HepG2 (cell line): ENCODE measurements around the gene TNFSF12. TPM values are rescaled to one million over a fixed set of nuclear protein-coding genes. Genes with fewer than 3 reads are reported as not detected.

Source experiments
- ATAC-seq: fragments of 200-7000 bp; cut with Tn5 transposase; 3 replicates; pipeline ENCODE4 v1.9.1; 2020; ENCODE audit warnings: mild to moderate bottlenecking, moderate library complexity
- BruUV-seq: library from RNA; stranded (reverse); fragments of 400-500 nt; replicated peaks from 2 replicates; lab custom pipeline; 2021; lab: Mats Ljungman, UMichigan
- CTCF ChIA-PET: fragments of 300-600 bp; formaldehyde crosslinking; extraction: SDS; loops from one replicate; lab custom pipeline; 2021; ENCODE audit warnings: low total read pairs, inconsistent platforms, low intra/inter-chr PET ratio; lab: Yijun Ruan, JAX
- POLR2A ChIA-PET: fragments of 350-600 bp; sonication (Branson Sonifier 250); formaldehyde crosslinking; loops from one replicate; lab custom pipeline; 2020; ENCODE audit warnings: antibody characterized with exemption, inconsistent platforms; lab: Yijun Ruan, JAX
- DNase-seq: peaks from one replicate; pipeline ENCODE4 v3.0.0-alpha.2; 2015; ENCODE audit warnings: low spot score
- FAIRE-seq: peaks from 3 replicates; lab custom pipeline; 2011; peaks lifted over from hg19 to GRCh38; lab: Jason Lieb, UNC
- H2AFZ ChIP-seq: one replicate; pipeline ENCODE4 v1.6.1; 2011; ENCODE audit warnings: low read length, inconsistent platforms
- H3K27ac ChIP-seq: fragments of 300-600 bp; 3 replicates; pipeline ENCODE4 v1.8.0; 2011; ENCODE audit warnings: mixed run types, mild to moderate bottlenecking, mixed read lengths, low read length, inconsistent platforms; ENCODE audit not compliant: insufficient read depth; ENCODE audit errors: extremely low read length
- H3K27me3 ChIP-seq, 2 experiments: fragments of 200-600 bp in 1 of 2; 2 replicates in 1 of 2; 3 replicates in 1 of 2; pipeline versions ENCODE4 v1.6.0 to v1.8.0; 2011; ENCODE audit warnings: low read length in 2 of 2, mild to moderate bottlenecking in 2 of 2, moderate library complexity in 2 of 2, inconsistent platforms in 1 of 2; ENCODE audit not compliant: insufficient read depth in 2 of 2, control insufficient read depth in 1 of 2
- H3K36me3 ChIP-seq, 2 experiments: fragments of 200-600 bp in 1 of 2; replicated peaks in 1 of 2; 2 replicates in 1 of 2; 3 replicates in 1 of 2; pipeline versions ENCODE4 v1.5.1 to v1.8.0; 2011; ENCODE audit warnings: low read length in 2 of 2, inconsistent platforms in 1 of 2; ENCODE audit not compliant: insufficient read depth in 2 of 2, control insufficient read depth in 1 of 2
- H3K4me1 ChIP-seq: 2 replicates; pipeline ENCODE4 v1.5.1; 2012; ENCODE audit warnings: low read length, inconsistent platforms; ENCODE audit not compliant: insufficient read depth
- H3K4me2 ChIP-seq: 2 replicates; pipeline ENCODE4 v1.6.0; 2011; ENCODE audit warnings: low read depth, low read length, inconsistent platforms
- H3K4me3 ChIP-seq, 3 experiments: fragments of 200-600 bp in 1 of 3; sonication (generic), shearing (Covaris generic) in 1 of 3; replicated peaks in 1 of 3; 2 replicates each; pipeline ENCODE4 v1.5.1; 2011 to 2016; ENCODE audit warnings: low read length in 3 of 3, inconsistent platforms in 2 of 3, low read depth in 2 of 3, mild to moderate bottlenecking in 2 of 3, control low read depth in 1 of 3, mixed read lengths in 1 of 3; ENCODE audit not compliant: insufficient read depth in 1 of 3
- H3K79me2 ChIP-seq: one replicate; pipeline ENCODE4 v1.6.1; 2011; ENCODE audit warnings: low read length, inconsistent platforms; ENCODE audit not compliant: insufficient read depth
- H3K9ac ChIP-seq: 2 replicates; pipeline ENCODE4 v1.6.0; 2011; ENCODE audit warnings: mild to moderate bottlenecking, low read depth, low read length, inconsistent platforms; ENCODE audit not compliant: insufficient read depth
- H3K9me3 ChIP-seq: 2 replicates; pipeline ENCODE4 v1.5.1; 2012; ENCODE audit warnings: mild to moderate bottlenecking, low read length
- H4K20me1 ChIP-seq: 2 replicates; pipeline ENCODE4 v1.6.0; 2011; ENCODE audit warnings: inconsistent platforms, mild to moderate bottlenecking, low read length, moderate library complexity; ENCODE audit not compliant: insufficient read depth
- CENPT ChIP-seq: sonication (generic); formaldehyde crosslinking; IDR thresholded peaks from 2 replicates; pipeline ENCODE4 v1.8.0; 2022; ENCODE audit warnings: low read depth, mild to moderate bottlenecking, moderate library complexity, missing genetic modification reagents
- DRAP1 ChIP-seq: IDR thresholded peaks from 2 replicates; pipeline ENCODE4 v1.6.1; 2016; ENCODE audit warnings: missing genetic modification reagents, missing compliant biosample characterization
- IKZF1 ChIP-seq: fragments of 450-650 bp; IDR thresholded peaks from 2 replicates; pipeline ENCODE4 v1.7.1; 2016
- MXD4 ChIP-seq: IDR thresholded peaks from 2 replicates; pipeline ENCODE4 v1.6.1; 2016; ENCODE audit warnings: mild to moderate bottlenecking, missing biosample characterization, missing genetic modification reagents
- ZIK1 ChIP-seq: sonication (generic); formaldehyde crosslinking; IDR thresholded peaks from 2 replicates; pipeline ENCODE4 v1.5.0; 2020; ENCODE audit warnings: mild to moderate bottlenecking, low read depth, missing genetic modification reagents, borderline replicate concordance
- ZNF280D ChIP-seq: sonication (generic); formaldehyde crosslinking; IDR thresholded peaks from 2 replicates; pipeline ENCODE4 v1.5.1; 2020; ENCODE audit warnings: mild to moderate bottlenecking, missing genetic modification reagents
- WGBS: methylation state at CpG from one replicate; pipeline ENCODE4 v1.1.6; 2017; ENCODE audit warnings: low lambda C conversion rate; 5-methylcytosine and 5-hydroxymethylcytosine counted together
- in situ Hi-C: cut with HindIII; loops from 2 replicates; pipeline ENCODE4 v1.10.0; 2017; ENCODE audit warnings: low pct_unique_long_range_greater_than_20kb; ENCODE audit not compliant: extremely low pct_ligation_motif_present
- intact Hi-C: fragments of 100-400 bp; cut with micrococcal nuclease; formaldehyde crosslinking; loops from one replicate; pipeline ENCODE4 v1.10.0; 2022; ENCODE audit not compliant: unreplicated experiment
- polyA plus RNA-seq, 8 experiments: library from polyadenylated mRNA; depleted of rRNA in 3 of 8; stranded (reverse) in 7 of 8; unstranded in 1 of 8; fragments of >200 nt; fragmentation: Illumina TruSeq in 4 of 8; extraction: Trizol in 4 of 8; gene quantifications; 2 replicates each; pipeline versions ENCODE4 v1.2.1 to v1.2.3, GENCODE V29; 2011 to 2016; ENCODE audit warnings: low read depth in 4 of 8, missing spikeins in 1 of 8, mixed read lengths in 1 of 8; ENCODE audit not compliant: insufficient read depth in 1 of 8
- total RNA-seq, 5 experiments: library from RNA; depleted of rRNA; stranded (reverse); fragments of >200 nt; fragmentation: Illumina TruSeq; extraction: Trizol; gene quantifications; 2 replicates each; pipeline ENCODE4 v1.2.3, GENCODE V29; 2016; ENCODE audit warnings: low read depth in 1 of 5
- TF ChIP-seq, protein P1 (sequence below): sonication (generic); formaldehyde crosslinking; IDR thresholded peaks from 2 replicates; pipeline ENCODE4 v1.4.0; 2020; ENCODE audit warnings: missing genetic modification reagents

TNFSF12 gene
- total and polyA plus RNA-seq, 2 of the 13 experiments (the other 11 are each of a cell fraction or from before 2014, with no cell fraction given), result 0.93 to 7.2 TPM

DNA sequence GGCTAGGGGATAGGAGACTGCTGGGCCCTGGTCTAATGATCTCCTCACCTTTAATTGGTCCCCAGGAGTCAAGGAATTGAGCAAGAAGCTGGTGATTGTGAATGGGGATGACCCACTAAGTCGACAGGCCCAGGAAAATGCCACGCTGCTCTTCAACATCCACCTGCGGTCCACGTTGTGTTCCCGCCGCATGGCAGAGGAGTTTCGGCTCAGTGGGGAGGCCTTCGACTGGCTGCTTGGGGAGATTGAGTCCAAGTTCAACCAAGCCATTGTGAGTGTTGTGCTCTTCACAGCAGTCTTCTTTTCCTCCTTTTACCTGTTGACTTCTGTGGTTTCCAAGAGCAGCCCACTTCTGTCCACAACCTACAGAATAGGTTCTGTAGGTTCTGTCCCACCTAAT, 45.3 kb upstream of the TNFSF12 start (continued):
- no peak for TF ChIP-seq ZNF280D (CRISPR knock-in tag)
- no peak for TF ChIP-seq ZIK1 (CRISPR knock-in tag)

DNA sequence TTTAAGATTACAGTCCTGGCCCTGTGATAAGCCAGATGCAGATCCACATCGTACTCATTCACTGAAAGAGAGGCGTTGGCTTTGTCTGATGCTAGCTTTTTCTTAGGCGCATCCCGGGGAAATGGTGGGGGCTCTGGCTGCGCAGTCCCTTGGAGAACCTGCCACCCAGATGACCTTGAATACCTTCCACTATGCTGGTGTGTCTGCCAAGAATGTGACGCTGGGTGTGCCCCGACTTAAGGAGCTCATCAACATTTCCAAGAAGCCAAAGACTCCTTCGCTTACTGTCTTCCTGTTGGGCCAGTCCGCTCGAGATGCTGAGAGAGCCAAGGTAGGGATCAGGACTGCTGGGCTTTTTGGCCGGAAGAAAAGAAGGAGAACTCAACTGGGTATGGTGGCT, 40.7 kb upstream of the TNFSF12 start:
- DNase-seq (no peak), FAIRE-seq (no peak), ATAC-seq (no peak)
- no peaks in the 10 kb centered on the region for H3K9me3 ChIP-seq
- H3K27ac ChIP-seq, result no peak overlapping the region
- no peaks in the 10 kb centered on the region for H3K27me3 ChIP-seq
- no peaks in the 10 kb centered on the region for H3K79me2 ChIP-seq
- WGBS, result 97% methylated on average over 10 of the region's 11 CpGs
- H3K36me3 ChIP-seq, result peaks cover 35 to 86% of the 10 kb centered on the region in 2 experiments
- TF ChIP-seq DRAP1 (CRISPR knock-in tag) (no peak), IKZF1 (no peak), CENPT (no peak), MXD4 (CRISPR knock-in tag) (no peak)
- TF ChIP-seq, protein P1, sequence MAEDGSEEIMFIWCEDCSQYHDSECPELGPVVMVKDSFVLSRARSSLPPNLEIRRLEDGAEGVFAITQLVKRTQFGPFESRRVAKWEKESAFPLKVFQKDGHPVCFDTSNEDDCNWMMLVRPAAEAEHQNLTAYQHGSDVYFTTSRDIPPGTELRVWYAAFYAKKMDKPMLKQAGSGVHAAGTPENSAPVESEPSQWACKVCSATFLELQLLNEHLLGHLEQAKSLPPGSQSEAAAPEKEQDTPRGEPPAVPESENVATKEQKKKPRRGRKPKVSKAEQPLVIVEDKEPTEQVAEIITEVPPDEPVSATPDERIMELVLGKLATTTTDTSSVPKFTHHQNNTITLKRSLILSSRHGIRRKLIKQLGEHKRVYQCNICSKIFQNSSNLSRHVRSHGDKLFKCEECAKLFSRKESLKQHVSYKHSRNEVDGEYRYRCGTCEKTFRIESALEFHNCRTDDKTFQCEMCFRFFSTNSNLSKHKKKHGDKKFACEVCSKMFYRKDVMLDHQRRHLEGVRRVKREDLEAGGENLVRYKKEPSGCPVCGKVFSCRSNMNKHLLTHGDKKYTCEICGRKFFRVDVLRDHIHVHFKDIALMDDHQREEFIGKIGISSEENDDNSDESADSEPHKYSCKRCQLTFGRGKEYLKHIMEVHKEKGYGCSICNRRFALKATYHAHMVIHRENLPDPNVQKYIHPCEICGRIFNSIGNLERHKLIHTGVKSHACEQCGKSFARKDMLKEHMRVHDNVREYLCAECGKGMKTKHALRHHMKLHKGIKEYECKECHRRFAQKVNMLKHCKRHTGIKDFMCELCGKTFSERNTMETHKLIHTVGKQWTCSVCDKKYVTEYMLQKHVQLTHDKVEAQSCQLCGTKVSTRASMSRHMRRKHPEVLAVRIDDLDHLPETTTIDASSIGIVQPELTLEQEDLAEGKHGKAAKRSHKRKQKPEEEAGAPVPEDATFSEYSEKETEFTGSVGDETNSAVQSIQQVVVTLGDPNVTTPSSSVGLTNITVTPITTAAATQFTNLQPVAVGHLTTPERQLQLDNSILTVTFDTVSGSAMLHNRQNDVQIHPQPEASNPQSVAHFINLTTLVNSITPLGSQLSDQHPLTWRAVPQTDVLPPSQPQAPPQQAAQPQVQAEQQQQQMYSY (CRISPR knock-in tag), result no peak
- H3K4me3 ChIP-seq, result no peak overlapping the region
- no TSS peak for BruUV-seq
- intact Hi-C loops (no loop called here), in situ Hi-C loops (no loop called here)
- ChIA-PET POLR2A (no interaction called here), CTCF (no interaction called here)
- H4K20me1 ChIP-seq, result no peaks in the 10 kb centered on the region
- H3K9ac ChIP-seq, result no peak overlapping the region
- no peak overlapping the region for H3K4me2 ChIP-seq
- H3K4me1 ChIP-seq, result no peaks in the 10 kb centered on the region
- H2AFZ ChIP-seq, result no peak overlapping the region
